ENCODE results near the gene SYNPR. TPM values are rescaled to one million over a fixed set of nuclear protein-coding genes. Genes with fewer than 3 reads are reported as not detected.

The SYNPR gene
- polyA plus RNA-seq, 1 experiment: not detected

DNA sequence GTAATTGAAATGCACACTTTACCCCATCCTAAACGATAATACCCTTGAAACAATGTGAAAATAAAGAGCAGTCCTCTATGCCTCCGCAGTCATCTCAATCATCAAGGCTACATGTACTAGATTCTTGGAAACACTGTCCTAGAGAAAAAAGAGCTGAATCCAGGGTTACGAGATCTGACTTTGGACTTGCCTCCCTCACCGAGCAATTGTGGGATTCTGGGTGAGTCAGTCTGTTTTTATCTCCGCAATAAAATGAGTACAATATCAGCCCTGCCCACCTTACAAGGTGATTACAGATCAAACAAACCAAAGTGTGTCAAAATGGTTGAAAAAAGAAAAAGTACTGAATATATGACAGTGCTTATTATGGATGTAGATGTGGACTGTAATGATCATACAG lies 222.1 kb downstream of the SYNPR start:
- H3K27me3 ChIP-seq (ENCODE audit: control insufficient read depth, insufficient read depth, low read length): no peaks in the 10 kb centered on the region
- no peaks in the 10 kb centered on the region for H3K36me3 ChIP-seq (ENCODE audit: control insufficient read depth, insufficient read depth, low read length)
- ChIA-PET POLR2A (no interaction called here), CTCF (no interaction called here)
- no peak overlapping the region for H3K4me3 ChIP-seq (ENCODE audit: low read depth, low read length)
- no peak for DNase-seq (ENCODE audit: low read depth)
- TF ChIP-seq CTCF (IDR thresholded peaks at IDR 0.05; ENCODE audit: insufficient read depth, low read depth, low read length): no peak

DNA sequence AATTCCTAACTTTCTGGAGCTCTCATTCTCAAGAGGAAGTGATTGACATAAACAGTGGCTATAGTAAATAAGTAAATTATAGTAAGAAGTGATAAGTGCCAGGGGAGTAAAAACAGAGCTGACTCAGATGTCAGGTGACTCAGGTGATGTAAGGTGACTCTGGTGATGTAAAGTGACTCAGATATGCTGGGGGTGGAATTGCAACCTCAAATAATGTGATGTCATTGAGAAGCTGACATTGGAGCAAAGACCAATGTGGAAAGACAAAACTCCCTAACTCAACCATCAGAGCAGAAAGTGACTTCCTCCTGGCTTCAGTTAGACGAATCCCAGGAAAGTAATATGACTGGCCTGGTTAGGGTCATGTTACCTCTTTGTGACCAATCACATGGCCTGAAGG lies 230.2 kb downstream of the SYNPR start:
- no peak for DNase-seq (ENCODE audit: low read depth)
- no peak for TF ChIP-seq CTCF (IDR thresholded peaks at IDR 0.05; ENCODE audit: insufficient read depth, low read depth, low read length)
- no peaks in the 10 kb centered on the region for H3K27me3 ChIP-seq (ENCODE audit: control insufficient read depth, insufficient read depth, low read length)
- no peak overlapping the region for H3K4me3 ChIP-seq (ENCODE audit: low read depth, low read length)
- ChIA-PET CTCF (no interaction called here), POLR2A (no interaction called here)
- no peaks in the 10 kb centered on the region for H3K36me3 ChIP-seq (ENCODE audit: control insufficient read depth, insufficient read depth, low read length)

GRCh38 chr3:63508771-63509170 lies 230.7 kb downstream of the SYNPR start:
- Histone ChIP-seq H3K36me3 (ENCODE audit: control insufficient read depth, insufficient read depth, low read length) (no peaks in the 10 kb centered on the region), H3K27me3 (ENCODE audit: control insufficient read depth, insufficient read depth, low read length) (no peaks in the 10 kb centered on the region), H3K4me3 (ENCODE audit: low read depth, low read length) (no peak overlapping the region)
- CTCF ChIA-PET: no interaction called here
- no peak for TF ChIP-seq CTCF (IDR thresholded peaks at IDR 0.05; ENCODE audit: insufficient read depth, low read depth, low read length)
- POLR2A ChIA-PET: no interaction called here
- DNase-seq (ENCODE audit: low read depth): no peak

DNA sequence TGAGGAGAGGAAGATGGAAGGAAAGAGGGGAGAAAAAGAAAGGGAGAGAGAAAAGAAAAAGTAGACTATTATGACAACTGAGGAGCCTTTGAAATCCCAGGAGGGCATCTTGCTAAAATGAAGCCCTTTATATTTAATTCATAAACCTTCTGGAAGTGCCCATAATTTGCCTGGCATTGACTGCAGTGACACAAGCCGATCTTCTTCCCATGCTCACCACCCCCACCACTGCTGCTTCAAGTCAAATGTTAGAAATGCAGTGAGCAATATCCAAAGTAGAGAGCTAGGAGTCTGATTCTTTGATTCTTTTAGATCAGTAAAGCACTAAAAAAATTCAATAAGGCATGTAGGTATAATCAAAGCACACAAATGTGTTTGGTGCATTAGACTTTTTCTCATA lies 235.7 kb downstream of the SYNPR start:
- ChIA-PET POLR2A (no interaction called here), CTCF (no interaction called here)
- TF ChIP-seq CTCF (IDR thresholded peaks at IDR 0.05; ENCODE audit: insufficient read depth, low read depth, low read length): no peak
- H3K36me3 ChIP-seq (ENCODE audit: control insufficient read depth, insufficient read depth, low read length): no peaks in the 10 kb centered on the region
- no peak for DNase-seq (ENCODE audit: low read depth)
- no peak overlapping the region for H3K4me3 ChIP-seq (ENCODE audit: low read depth, low read length)
- H3K27me3 ChIP-seq (ENCODE audit: control insufficient read depth, insufficient read depth, low read length): no peaks in the 10 kb centered on the region

- TF ChIP-seq CTCF (IDR thresholded peaks at IDR 0.05; ENCODE audit: insufficient read depth, low read depth, low read length): no peak
- Histone ChIP-seq H3K36me3 (ENCODE audit: control insufficient read depth, insufficient read depth, low read length) (no peaks in the 10 kb centered on the region), H3K4me3 (ENCODE audit: low read depth, low read length) (no peak overlapping the region), H3K27me3 (ENCODE audit: control insufficient read depth, insufficient read depth, low read length) (no peaks in the 10 kb centered on the region)
- ChIA-PET CTCF (no interaction called here), POLR2A (no interaction called here)
- no peak for DNase-seq (ENCODE audit: low read depth)
Observed at GRCh38 chr3:63514678-63515077, 236.6 kb downstream of the SYNPR start.
